ENCODE measurements around the gene REV1. TPM values are rescaled to one million over a fixed set of nuclear protein-coding genes. Genes with fewer than 3 reads are reported as not detected.

REV1 gene
- total and polyA plus RNA-seq, 2 donors (not counting 3 experiments of a cell fraction or from before 2014, with no cell fraction given), result 16.6 to 50.3 TPM

- FAIRE-seq (peak; percentile 4), DNase-seq (ENCODE audit: low read depth, low spot score) (no peak)
- POLR2A ChIA-PET, result no interaction called here
- H3K4me3 ChIP-seq (replicated peaks in 1 of 3; ENCODE audit: insufficient read depth in 1 of 3, low read depth in 1 of 3, low read length in 3 of 3), result no peak overlapping the region
- TF ChIP-seq EZH2 (IDR thresholded peaks at IDR 0.05; ENCODE audit: borderline replicate concordance, low read depth, low read length, severe bottlenecking) (no peak), MAX (IDR thresholded peaks at IDR 0.05; ENCODE audit: insufficient read depth, insufficient read length) (no peak), JUN (IDR thresholded peaks at IDR 0.05; ENCODE audit: borderline replicate concordance, insufficient read depth, insufficient read length, low read depth) (no peak), POLR2A (IDR thresholded peaks at IDR 0.05; ENCODE audit: low read depth, low read length) (no peak), MYC (IDR thresholded peaks at IDR 0.05; ENCODE audit: low read depth, low read length) (no peak), CTCF (IDR thresholded peaks at IDR 0.05; ENCODE audit: extremely low read depth in 1 of 2, insufficient read depth in 1 of 2, low read depth in 1 of 2, low read length in 2 of 2) (no peak), POLR2AphosphoS5 (IDR thresholded peaks at IDR 0.05; ENCODE audit: insufficient read depth, low read depth, low read length) (no peak), GATA2 (IDR thresholded peaks at IDR 0.05; ENCODE audit: insufficient read depth, insufficient read length, low read depth, low read length) (no peak), FOS (IDR thresholded peaks at IDR 0.05; ENCODE audit: borderline replicate concordance, insufficient read depth, low read length) (no peak)
- intact Hi-C loops (cut with micrococcal nuclease), result no loop called here
- H3K4me1 ChIP-seq (ENCODE audit: control insufficient read depth, extremely low read depth, insufficient read depth, low read length), result peaks cover 3% of the 10 kb centered on the region
- H4K20me1 ChIP-seq (replicated peaks; ENCODE audit: control insufficient read depth, extremely low read depth, insufficient read depth, low read length), result peaks cover 2% of the 10 kb centered on the region
- H3K36me3 ChIP-seq (ENCODE audit: control insufficient read depth in 2 of 2, extremely low read depth in 1 of 2, insufficient read depth in 2 of 2, low read length in 2 of 2), result peaks cover 0 to 3% of the 10 kb centered on the region in 2 experiments
- no peaks in the 10 kb centered on the region for H3K9me3 ChIP-seq (replicated peaks; ENCODE audit: control insufficient read depth, insufficient read depth, low read length)
- no peaks in the 10 kb centered on the region for H3K9me1 ChIP-seq (replicated peaks; ENCODE audit: control insufficient read depth, extremely low read depth, insufficient read depth, low read length)
- peaks cover 99% of the 10 kb centered on the region for H3K79me2 ChIP-seq (ENCODE audit: control insufficient read depth, insufficient read depth, low read length)
- H3K4me2 ChIP-seq (ENCODE audit: insufficient read depth, low read length), result no peak overlapping the region
- dilution Hi-C loops (cut with MboI; ENCODE audit: extremely low pct_ligation_motif_present, low sequenced_read_pairs), result no loop called here
- CTCF ChIA-PET, result interaction anchor here (1.0 kb wide), 1 partner anchor 33 kb away, joined by 3 read pairs; no protein-coding TSS in a partner anchor
- no peak overlapping the region for H3K9ac ChIP-seq (replicated peaks; ENCODE audit: extremely low read depth, insufficient read depth, low read length)
- H2AFZ ChIP-seq (ENCODE audit: low read depth, low read length), result no peak overlapping the region
- H3K27me3 ChIP-seq (ENCODE audit: control insufficient read depth in 2 of 2, insufficient read depth in 2 of 2, low read length in 2 of 2), result no peaks in the 10 kb centered on the region
- BruUV-seq (replicated peaks), result no TSS peak
- no peak overlapping the region for H3K27ac ChIP-seq (ENCODE audit: insufficient read depth, low read depth, low read length)
These were observed 7.9 kb downstream of the REV1 start for GRCh38 chr2:99481941-99482340.
